HG03571 (cell line): ENCODE measurements around the gene KLF1.
A peak's percentile ranks its signal among the peaks of the same experiment; 100 is the strongest.
"Not testable (repeated sequence)": the region's sequence is repeated elsewhere in the genome, so short reads cannot be mapped to it uniquely, and the experiment has no call there.

ENCODE experiments used
- ATAC-seq: cut with Tn5 transposase; IDR thresholded peaks from one replicate; pipeline ENCODE4 v1.9.1; 2021; ENCODE audit not compliant: unreplicated experiment

Gene KLF1

GRCh38 chr19:12886969-12887747, at the start of gene KLF1:
Gene KLF1, minus strand, starts transcription at chr19:12887201. Its CDS starts 61 bp downstream, at chr19:12887140.
- ATAC-seq = no peak

- ATAC-seq = no peak
Observed at GRCh38 chr19:12936582-12936981, 49.6 kb upstream of the KLF1 start.

GRCh38 chr19:12935071-12935470, 48.1 kb upstream of the KLF1 start:
- no peak for ATAC-seq

GRCh38 chr19:12933287-12934072, 46.5 kb upstream of the KLF1 start, which contains the start of gene FARSA:
Gene FARSA, minus strand, starts transcription at chr19:12933711. Its CDS starts 15 bp downstream, at chr19:12933696.
- peak; percentile 36 for ATAC-seq

GRCh38 chr19:12932392-12933286, 45.6 kb upstream of the KLF1 start:
- ATAC-seq = no peak

- no peak for ATAC-seq
Observed at GRCh38 chr19:12930002-12930645, 43.1 kb upstream of the KLF1 start.

GRCh38 chr19:12924621-12925310, 37.8 kb upstream of the KLF1 start:
- no peak for ATAC-seq

- ATAC-seq = no peak
Observed at GRCh38 chr19:12922959-12923358, 36.0 kb upstream of the KLF1 start.

- no peak for ATAC-seq
Observed at GRCh38 chr19:12921047-12921446, 34.0 kb upstream of the KLF1 start.

GRCh38 chr19:12918253-12918652, 31.3 kb upstream of the KLF1 start:
- ATAC-seq = no peak

- ATAC-seq = not testable (repeated sequence)
Observed at GRCh38 chr19:12915860-12916259, 28.9 kb upstream of the KLF1 start.

- ATAC-seq = no peak
Observed at GRCh38 chr19:12913851-12914690, 27.1 kb upstream of the KLF1 start.

- ATAC-seq = no peak
Observed at GRCh38 chr19:12913011-12913561, 26.1 kb upstream of the KLF1 start.

GRCh38 chr19:12912571-12912970, 25.6 kb upstream of the KLF1 start:
- ATAC-seq = no peak

GRCh38 chr19:12907166-12907565, 20.2 kb upstream of the KLF1 start:
- no peak for ATAC-seq

- ATAC-seq = peak; percentile 58
Observed at GRCh38 chr19:12899891-12900518, 13.0 kb upstream of the KLF1 start.

GRCh38 chr19:12896460-12896859, 9.5 kb upstream of the KLF1 start:
- no peak for ATAC-seq

GRCh38 chr19:12893582-12893981, 6.6 kb upstream of the KLF1 start:
- ATAC-seq = no peak
